Cardiac muscle cell (in vitro differentiated cells and primary cell): ENCODE measurements around the gene SIPA1L2. TPM values are rescaled to one million over a fixed set of nuclear protein-coding genes. Genes with fewer than 3 reads are reported as not detected.

Experiments
- DNase-seq, 2 donors: peaks; one replicate each; pipeline versions ENCODE4 v3.0.0 to v3.0.0-alpha.2; 2010 to 2017; ENCODE audit warnings: low read depth in 1 of 2, low spot score in 1 of 2
- H3K27ac ChIP-seq: fragments of 200-600 bp; sonication (generic); 2 replicates; pipeline ENCODE4 v1.5.1; 2016
- H3K27me3 ChIP-seq: fragments of 200-600 bp; sonication (generic); 2 replicates; pipeline ENCODE4 v1.6.0; 2016; ENCODE audit warnings: control low read depth
- H3K36me3 ChIP-seq: fragments of 200-600 bp; sonication (generic); 2 replicates; pipeline ENCODE4 v1.5.1; 2016; ENCODE audit warnings: control low read depth
- H3K4me1 ChIP-seq: fragments of 200-600 bp; sonication (generic); 2 replicates; pipeline ENCODE4 v1.8.1; 2017; ENCODE audit warnings: low read depth, mild to moderate bottlenecking, mixed run types
- H3K4me3 ChIP-seq: fragments of 200-600 bp; sonication (generic); 2 replicates; pipeline ENCODE4 v1.5.1; 2016; ENCODE audit warnings: mild to moderate bottlenecking
- H3K9me3 ChIP-seq: fragments of 200-600 bp; sonication (generic); 2 replicates; pipeline ENCODE4 v1.5.1; 2017; ENCODE audit warnings: low read depth, mild to moderate bottlenecking, control low read depth
- CTCF ChIP-seq: IDR thresholded peaks from 2 replicates; pipeline ENCODE4 v1.5.1; 2012; ENCODE audit warnings: low read depth, mild to moderate bottlenecking, low read length
- polyA plus RNA-seq: library from polyadenylated mRNA; unstranded; fragments of >200 nt; fragmentation: Nextera tagmentation; extraction: Ambion mirVana; gene quantifications from 2 replicates; pipeline ENCODE4 v1.2.1, GENCODE V29; 2016
- total RNA-seq: library from RNA; depleted of rRNA; stranded (reverse); fragments of >200 nt; gene quantifications from 2 replicates; pipeline ENCODE4 v1.2.3, GENCODE V29; 2016

The SIPA1L2 gene
- total and polyA plus RNA-seq, 2 experiments from 2014 or later, result 57.1 to 143 TPM

- Histone ChIP-seq H3K4me3 (no peak overlapping the region), H3K9me3 (no peaks in the 10 kb centered on the region), H3K27ac (no peak overlapping the region), H3K36me3 (no peaks in the 10 kb centered on the region), H3K4me1 (no peaks in the 10 kb centered on the region), H3K27me3 (no peaks in the 10 kb centered on the region)
- no peak for DNase-seq
- TF ChIP-seq CTCF, result no peak
These were observed 35.2 kb upstream of the SIPA1L2 start for GRCh38 chr1:232664844-232665777.

GRCh38 chr1:232662910-232663309 is 33.0 kb upstream of the SIPA1L2 start:
- Histone ChIP-seq H3K36me3 (no peaks in the 10 kb centered on the region), H3K9me3 (no peaks in the 10 kb centered on the region), H3K4me1 (no peaks in the 10 kb centered on the region), H3K4me3 (no peak overlapping the region), H3K27me3 (no peaks in the 10 kb centered on the region), H3K27ac (no peak overlapping the region)
- no peak for TF ChIP-seq CTCF
- DNase-seq, result no peak

GRCh38 chr1:232658386-232658785 is 28.5 kb upstream of the SIPA1L2 start:
- Histone ChIP-seq H3K9me3 (no peaks in the 10 kb centered on the region), H3K4me3 (no peak overlapping the region), H3K27ac (no peak overlapping the region), H3K27me3 (no peaks in the 10 kb centered on the region), H3K36me3 (no peaks in the 10 kb centered on the region), H3K4me1 (peaks cover 28% of the 10 kb centered on the region)
- no peak for TF ChIP-seq CTCF
- DNase-seq, result no peak

GRCh38 chr1:232657426-232658005 is 27.6 kb upstream of the SIPA1L2 start:
- no peaks in the 10 kb centered on the region for H3K36me3 ChIP-seq
- H3K9me3 ChIP-seq, result no peaks in the 10 kb centered on the region
- TF ChIP-seq CTCF, result no peak
- DNase-seq, result peak in 1 of 2 donors; percentile 54
- no peaks in the 10 kb centered on the region for H3K27me3 ChIP-seq
- H3K4me3 ChIP-seq, result no peak overlapping the region
- peaks cover 31% of the 10 kb centered on the region for H3K4me1 ChIP-seq
- H3K27ac ChIP-seq, result no peak overlapping the region

- peak overlapping the region; percentile 61 for H3K27ac ChIP-seq
- H3K36me3 ChIP-seq, result no peaks in the 10 kb centered on the region
- no peaks in the 10 kb centered on the region for H3K27me3 ChIP-seq
- H3K4me1 ChIP-seq, result peaks cover 40% of the 10 kb centered on the region
- no peak for TF ChIP-seq CTCF
- H3K4me3 ChIP-seq, result no peak overlapping the region
- H3K9me3 ChIP-seq, result no peaks in the 10 kb centered on the region
- DNase-seq, result no peak
These were observed 25.8 kb upstream of the SIPA1L2 start for GRCh38 chr1:232655746-232656085.
